Activated T-helper 17 cell treated with anti-CD3 and anti-CD28 coated beads, Interleukin-2, amount 50 U/mL, for 72 hours (primary cell): ENCODE results near the gene AQP9. TPM values are rescaled to one million over a fixed set of nuclear protein-coding genes. Genes with fewer than 3 reads are reported as not detected.

Source experiments
- total RNA-seq, 2 donors: library from RNA; stranded (reverse); gene quantifications; one replicate each; pipeline ENCODE4 v1.2.3, GENCODE V29; 2022

The AQP9 gene
- total RNA-seq, 2 donors from 2014 or later = not detected

Other genes starting within 250 kb of the AQP9 start
- 1 to 10 TPM in 1 of 2 donors, not detected in 1; 1.1 TPM for gene ALDH1A2, start 72.7 kb upstream of the AQP9 start, total RNA-seq